Pancreas (tissue), 10 donors: Measurements from ENCODE around the gene TTYH2. TPM values are rescaled to one million over a fixed set of nuclear protein-coding genes. Genes with fewer than 3 reads are reported as not detected.

Source experiments
- ATAC-seq, 4 donors: fragments of 200-7000 bp; cut with Tn5 transposase; one replicate each; pipeline versions ENCODE4 v1.8.0 to v1.9.1; 2020; ENCODE audit warnings: mild to moderate bottlenecking in 4 of 4, moderate library complexity in 4 of 4
- DNase-seq, 6 donors: peaks; one replicate each; pipeline ENCODE4 v3.0.0-alpha.2; 2020
- FAIRE-seq: peaks from 2 replicates; lab custom pipeline; 2012; peaks lifted over from hg19 to GRCh38; lab: Jason Lieb, UNC
- H3K27ac ChIP-seq, 4 donors: fragments of 200-600 bp; sonication (generic); 1 replicate in 3 of 4; 2 replicates in 1 of 4; pipeline versions ENCODE4 v1.5.0 to v1.8.0; 2020
- H3K27me3 ChIP-seq, 4 donors: fragments of 200-600 bp; one replicate each; pipeline ENCODE4 v1.8.0; 2021
- H3K36me3 ChIP-seq, 3 donors: fragments of 200-600 bp; sonication (generic) in 1 of 3; one replicate each; pipeline versions ENCODE4 v1.5.0 to v1.8.0; 2020 to 2021
- H3K4me1 ChIP-seq, 3 donors: fragments of 200-600 bp; one replicate each; pipeline ENCODE4 v1.8.0; 2021
- H3K4me3 ChIP-seq, 4 donors: fragments of 200-600 bp; sonication (generic) in 2 of 4; one replicate each; pipeline versions ENCODE4 v1.5.0 to v1.8.0; 2020 to 2021
- H3K9me3 ChIP-seq, 4 donors: fragments of 200-600 bp; one replicate each; pipeline ENCODE4 v1.8.0; 2021
- WGBS, 2 donors: extraction: QIAGEN DNeasy Blood & Tissue Kit; methylation state at CpG; one replicate each; pipeline ENCODE4 v1.1.7; 2013; 5-methylcytosine and 5-hydroxymethylcytosine counted together
- intact Hi-C, 3 donors: fragments of 100-400 bp; cut with DNase I; formaldehyde crosslinking; loops; one replicate each; pipeline versions ENCODE4 v1.11.1 to v1.14.2; 2022
- polyA plus RNA-seq, 2 donors: library from polyadenylated mRNA; stranded (reverse); fragments of 200-250 nt; gene quantifications; one replicate each; pipeline ENCODE4 v1.2.3, GENCODE V29; 2013
- total RNA-seq, 6 donors: library from RNA; stranded (reverse); fragmentation: NEBNext Ultra II Directional in 4 of 6; extraction: Animal tissue kit (Norgen Biotek cat#: 25700) in 4 of 6; gene quantifications; one replicate each; pipeline versions ENCODE4 v1.2.1 to v1.2.4, GENCODE V29; 2021 to 2023
- TF ChIP-seq, protein P1 (sequence below), 4 donors: fragments of 200-600 bp; sonication (generic) in 3 of 4; IDR thresholded peaks; one replicate each; pipeline versions ENCODE4 v1.5.0 to v1.8.0; 2021; ENCODE audit warnings: antibody characterized with exemption in 4 of 4
- donor health status: healthy with polysubstance abuse.
- donor health status: DM: no; HTN: no; CAD: no; lungs with moderate emphysema.
- donor health status: DM: no; HTN: no; CAD: no.
- donor health status: control.
- donor health status: control.
- donor health status: Bipolar disorder and iron deficiency.
- donor health status: DM: yes; HTN: yes; CAD: no.
- donor health status: DM: no; HTN: no; CAD: no.
- donor health status: DM: no; HTN: no; CAD: no.
- donor health status: DM: yes; HTN: yes; CAD: no.

TTYH2 gene
- total and polyA plus RNA-seq, 8 donors: 3.0 to 13.8 (median 7.5) TPM

DNA sequence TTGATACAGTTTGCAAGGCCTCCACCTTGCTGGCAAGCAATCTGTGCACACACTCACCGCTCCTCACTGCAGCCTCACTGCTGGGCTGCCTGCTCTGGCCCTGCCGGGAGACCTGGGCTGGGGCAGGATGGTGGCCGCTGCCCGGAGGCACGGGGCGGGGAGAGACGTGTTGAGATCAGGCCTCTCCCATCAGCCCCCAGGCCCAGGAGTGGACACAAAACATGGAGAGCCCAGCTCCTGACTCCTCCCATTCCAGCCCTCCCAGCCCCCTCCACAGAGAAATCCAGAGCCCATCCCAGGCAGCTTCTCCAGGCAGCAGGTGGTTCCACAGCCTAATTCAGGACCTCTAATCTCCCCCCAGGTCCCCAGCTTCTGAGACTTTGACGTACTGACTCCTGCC is 33.0 kb upstream of the TTYH2 start:
- no peak for FAIRE-seq

DNA sequence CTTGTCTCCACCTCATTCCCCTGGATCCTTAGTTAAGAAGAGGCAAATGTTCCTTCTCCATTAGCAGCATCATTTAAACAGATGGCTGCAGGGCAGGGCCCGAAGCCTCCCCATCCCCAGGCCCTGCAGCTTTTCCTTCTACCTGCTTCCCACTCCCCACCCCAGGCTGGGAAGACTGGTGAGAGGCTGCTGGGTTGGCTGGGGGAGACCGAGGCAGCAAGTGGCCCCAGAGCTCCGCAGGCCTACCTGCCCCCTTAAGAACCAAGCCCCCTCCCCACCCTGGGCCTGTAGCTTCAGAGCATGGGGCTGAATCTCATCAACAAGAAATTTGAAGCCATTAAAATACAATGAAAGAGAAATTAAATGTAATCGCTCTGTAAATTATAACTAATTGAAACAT is 32.0 kb upstream of the TTYH2 start:
- Histone ChIP-seq H3K27ac (no peak overlapping the region), H3K36me3 (no peaks in the 10 kb centered on the region), H3K27me3 (no peaks in the 10 kb centered on the region), H3K4me3 (no peak overlapping the region), H3K4me1 (no peaks in the 10 kb centered on the region), H3K9me3 (no peaks in the 10 kb centered on the region)
- ATAC-seq (no peak), FAIRE-seq (no peak), DNase-seq (peak in 1 of 6 donors; percentile 30)
- TF ChIP-seq, protein P1, sequence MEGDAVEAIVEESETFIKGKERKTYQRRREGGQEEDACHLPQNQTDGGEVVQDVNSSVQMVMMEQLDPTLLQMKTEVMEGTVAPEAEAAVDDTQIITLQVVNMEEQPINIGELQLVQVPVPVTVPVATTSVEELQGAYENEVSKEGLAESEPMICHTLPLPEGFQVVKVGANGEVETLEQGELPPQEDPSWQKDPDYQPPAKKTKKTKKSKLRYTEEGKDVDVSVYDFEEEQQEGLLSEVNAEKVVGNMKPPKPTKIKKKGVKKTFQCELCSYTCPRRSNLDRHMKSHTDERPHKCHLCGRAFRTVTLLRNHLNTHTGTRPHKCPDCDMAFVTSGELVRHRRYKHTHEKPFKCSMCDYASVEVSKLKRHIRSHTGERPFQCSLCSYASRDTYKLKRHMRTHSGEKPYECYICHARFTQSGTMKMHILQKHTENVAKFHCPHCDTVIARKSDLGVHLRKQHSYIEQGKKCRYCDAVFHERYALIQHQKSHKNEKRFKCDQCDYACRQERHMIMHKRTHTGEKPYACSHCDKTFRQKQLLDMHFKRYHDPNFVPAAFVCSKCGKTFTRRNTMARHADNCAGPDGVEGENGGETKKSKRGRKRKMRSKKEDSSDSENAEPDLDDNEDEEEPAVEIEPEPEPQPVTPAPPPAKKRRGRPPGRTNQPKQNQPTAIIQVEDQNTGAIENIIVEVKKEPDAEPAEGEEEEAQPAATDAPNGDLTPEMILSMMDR (IDR thresholded peaks at IDR 0.05): no peak
- intact Hi-C loops: no loop called here
- WGBS, 2 donors: 71 to 83% methylated on average over 4 of the region's 4 CpGs

More for the DNA sequence above, 33.0 kb upstream of the TTYH2 start:
- Histone ChIP-seq H3K9me3 (no peaks in the 10 kb centered on the region), H3K4me3 (no peak overlapping the region), H3K36me3 (no peaks in the 10 kb centered on the region), H3K27ac (no peak overlapping the region), H3K4me1 (no peaks in the 10 kb centered on the region), H3K27me3 (no peaks in the 10 kb centered on the region)
- intact Hi-C loops: no loop called here
- ATAC-seq: no peak
- TF ChIP-seq, protein P1 (IDR thresholded peaks at IDR 0.05): no peak
- DNase-seq: peak in 1 of 6 donors; percentile 44
- 49 to 61% methylated on average over 8 of the region's 8 CpGs for WGBS, 2 donors

DNA sequence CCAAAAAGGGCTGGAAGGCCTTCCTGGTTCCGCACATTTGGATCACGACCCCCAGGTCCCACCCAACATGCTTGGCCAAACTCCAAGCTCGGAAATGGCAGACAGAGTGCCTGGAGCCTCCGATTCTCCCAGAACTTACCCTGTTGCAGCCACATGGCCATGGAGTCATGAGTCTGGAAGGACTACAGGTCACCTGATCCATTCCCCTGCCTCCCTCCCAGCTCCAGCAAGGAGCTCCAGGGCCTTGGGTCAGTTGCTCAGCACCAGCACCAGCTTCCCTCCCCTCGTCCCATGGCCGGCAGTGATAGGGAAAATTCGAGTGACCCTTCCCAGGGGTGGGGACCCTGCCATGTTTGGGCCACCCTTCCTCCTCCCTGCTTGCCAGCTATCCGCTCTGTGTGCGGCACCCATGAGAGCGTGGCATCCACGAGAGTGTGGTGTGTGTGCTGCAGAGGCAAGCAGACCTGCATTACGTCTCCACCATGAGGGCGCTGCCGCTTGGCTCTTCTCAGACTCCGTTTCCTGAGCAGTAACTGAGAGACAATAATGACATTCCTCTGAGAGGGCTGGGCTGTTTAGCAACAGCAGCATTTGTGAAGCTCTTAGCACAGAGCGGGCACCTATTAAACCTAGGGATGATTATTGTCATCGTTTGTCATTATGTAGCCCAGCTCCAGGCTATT is 31.2 kb upstream of the TTYH2 start:
- DNase-seq (no peak), FAIRE-seq (no peak), ATAC-seq (peak in 3 of 4 donors; percentile 15 to 77 (median 75))
- Histone ChIP-seq H3K36me3 (no peaks in the 10 kb centered on the region), H3K27me3 (no peaks in the 10 kb centered on the region), H3K27ac (no peak overlapping the region), H3K9me3 (no peaks in the 10 kb centered on the region), H3K4me1 (no peaks in the 10 kb centered on the region), H3K4me3 (no peak overlapping the region)
- 63 to 71% methylated on average over 17 of the region's 17 CpGs for WGBS, 2 donors
- TF ChIP-seq, protein P1 (IDR thresholded peaks at IDR 0.05): no peak
- intact Hi-C loops: no loop called here

DNA sequence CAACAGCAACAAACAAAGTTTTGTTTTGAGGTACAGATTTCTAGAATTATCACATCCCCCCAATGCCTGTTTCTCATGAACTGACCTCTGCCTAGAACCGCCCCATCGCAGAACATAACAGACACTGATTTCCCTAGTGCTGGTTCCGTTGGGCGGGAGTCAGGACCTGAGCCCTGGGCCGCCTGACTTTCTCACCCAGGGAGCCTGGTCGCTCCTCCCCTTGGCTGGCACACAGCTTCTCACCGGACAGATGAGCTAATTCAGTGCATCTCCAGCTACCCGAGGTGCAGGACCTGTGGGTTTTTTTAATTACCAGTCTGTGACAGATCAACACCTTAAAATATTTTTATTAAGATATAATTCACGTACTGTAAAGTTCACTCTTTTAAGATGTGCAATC is 30.0 kb upstream of the TTYH2 start:
- H3K4me1 ChIP-seq: no peaks in the 10 kb centered on the region
- ATAC-seq (no peak), DNase-seq (no peak), FAIRE-seq (no peak)
- H3K36me3 ChIP-seq: no peaks in the 10 kb centered on the region
- H3K27me3 ChIP-seq: no peaks in the 10 kb centered on the region
- no peak overlapping the region for H3K4me3 ChIP-seq
- WGBS, 2 donors: 56 to 65% methylated on average over 9 of the region's 9 CpGs
- H3K27ac ChIP-seq: no peak overlapping the region
- no peaks in the 10 kb centered on the region for H3K9me3 ChIP-seq
- intact Hi-C loops: no loop called here
- TF ChIP-seq, protein P1 (IDR thresholded peaks at IDR 0.05): no peak

DNA sequence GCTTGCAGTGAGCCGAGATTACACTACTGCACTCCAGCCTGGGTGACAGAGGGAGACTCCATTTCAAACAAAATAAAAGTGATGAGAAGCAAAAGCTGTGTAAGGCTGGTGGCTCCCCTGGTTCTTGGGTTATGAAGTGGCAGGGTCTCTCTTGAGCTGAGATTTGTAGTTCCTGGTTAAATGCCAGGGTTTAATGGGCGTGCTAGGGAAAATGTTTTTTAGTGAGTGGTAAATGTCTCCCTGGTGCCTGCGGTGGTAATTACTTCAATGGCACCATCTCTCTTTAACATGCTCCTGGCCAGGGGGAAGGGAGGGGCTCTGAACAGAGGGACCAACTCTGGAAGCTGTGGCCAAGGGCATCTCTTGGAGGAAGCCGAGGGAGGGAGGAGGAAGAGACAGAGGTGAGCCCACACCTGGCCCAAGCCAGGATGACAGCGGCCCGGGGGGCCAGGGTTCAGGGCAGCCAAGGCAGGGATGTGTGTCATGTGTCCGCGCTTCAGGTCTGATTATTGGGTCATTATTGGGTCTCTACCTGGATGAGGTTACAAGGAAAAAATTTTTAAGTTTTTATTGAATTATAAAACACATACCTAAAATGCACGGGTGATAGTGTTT is 27.7 kb upstream of the TTYH2 start:
- Histone ChIP-seq H3K36me3 (no peaks in the 10 kb centered on the region), H3K4me3 (no peak overlapping the region), H3K4me1 (no peaks in the 10 kb centered on the region), H3K27ac (no peak overlapping the region), H3K9me3 (no peaks in the 10 kb centered on the region), H3K27me3 (no peaks in the 10 kb centered on the region)
- intact Hi-C loops: no loop called here
- DNase-seq (no peak), FAIRE-seq (no peak), ATAC-seq (no peak)
- WGBS, 2 donors: 49 to 61% methylated on average over 9 of the region's 9 CpGs
- TF ChIP-seq, protein P1 (IDR thresholded peaks at IDR 0.05): no peak
